Mesenteric fat pad (tissue), 1 donor: Measurements from ENCODE around the gene CDH23. TPM values are rescaled to one million over a fixed set of nuclear protein-coding genes. Genes with fewer than 3 reads are reported as not detected.

ENCODE experiments used
- DNase-seq: peaks from one replicate; pipeline ENCODE4 v3.0.0-alpha.2; 2020; ENCODE audit warnings: low spot score
- total RNA-seq: library from RNA; stranded (reverse); fragmentation: NEBNext Ultra II Directional; extraction: Animal tissue kit (Norgen Biotek cat#: 25700); gene quantifications from one replicate; pipeline ENCODE4 v1.2.1, GENCODE V29; 2021
- donor health status: DM: yes; HTN: yes; CAD: no.

CDH23 gene
- total RNA-seq, 1 donor from 2014 or later: 9.7 TPM

GRCh38 chr10:71632896-71633600, 236.3 kb downstream of the CDH23 start:
- no peak for DNase-seq

- no peak for DNase-seq
Observed at GRCh38 chr10:71633920-71634319, 237.2 kb downstream of the CDH23 start.

GRCh38 chr10:71634531-71635164, 237.9 kb downstream of the CDH23 start:
- no peak for DNase-seq

GRCh38 chr10:71635251-71635866, 238.6 kb downstream of the CDH23 start:
- DNase-seq: no peak

DNA sequence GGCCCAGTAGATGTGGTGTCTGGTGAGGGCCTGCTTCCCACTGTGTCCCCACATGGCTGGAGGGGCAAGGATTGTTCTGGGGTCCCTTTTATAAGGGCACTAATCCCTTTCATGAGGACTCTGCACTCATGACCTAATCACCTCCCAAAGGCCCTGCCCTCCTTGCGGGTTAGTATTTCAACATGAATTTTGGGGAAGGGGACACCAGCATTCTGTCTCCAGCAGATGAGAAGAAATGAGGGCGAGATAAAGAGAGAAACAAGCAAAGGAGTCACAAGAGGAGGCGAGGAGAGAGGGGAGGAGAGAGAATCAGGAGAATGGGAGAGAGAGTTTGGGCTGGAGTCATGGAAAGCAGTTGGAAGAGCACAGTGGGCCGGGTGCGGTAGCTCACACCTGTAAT, 239.1 kb downstream of the CDH23 start:
- no peak for DNase-seq

GRCh38 chr10:71636588-71636987, 239.9 kb downstream of the CDH23 start:
- DNase-seq: no peak

DNA sequence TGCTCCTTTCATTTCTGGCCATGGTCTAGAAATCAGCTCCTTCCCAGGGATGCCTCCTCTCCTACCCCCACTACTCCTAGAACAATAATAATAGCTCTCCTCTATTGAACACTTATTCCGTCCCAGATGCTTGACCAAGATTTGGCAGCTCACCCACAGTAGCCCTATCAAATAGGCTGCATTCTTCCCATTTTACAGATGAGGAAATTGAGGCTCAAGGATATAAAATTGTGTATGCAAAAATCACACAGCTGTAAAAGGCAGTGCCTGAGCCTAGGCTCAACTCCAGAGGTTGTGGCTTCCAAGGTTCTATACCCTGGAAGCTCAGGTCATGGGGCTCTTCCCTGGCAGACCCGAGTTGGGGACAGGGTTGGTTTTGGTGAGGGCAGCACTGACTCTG, 240.6 kb downstream of the CDH23 start:
- no peak for DNase-seq

DNA sequence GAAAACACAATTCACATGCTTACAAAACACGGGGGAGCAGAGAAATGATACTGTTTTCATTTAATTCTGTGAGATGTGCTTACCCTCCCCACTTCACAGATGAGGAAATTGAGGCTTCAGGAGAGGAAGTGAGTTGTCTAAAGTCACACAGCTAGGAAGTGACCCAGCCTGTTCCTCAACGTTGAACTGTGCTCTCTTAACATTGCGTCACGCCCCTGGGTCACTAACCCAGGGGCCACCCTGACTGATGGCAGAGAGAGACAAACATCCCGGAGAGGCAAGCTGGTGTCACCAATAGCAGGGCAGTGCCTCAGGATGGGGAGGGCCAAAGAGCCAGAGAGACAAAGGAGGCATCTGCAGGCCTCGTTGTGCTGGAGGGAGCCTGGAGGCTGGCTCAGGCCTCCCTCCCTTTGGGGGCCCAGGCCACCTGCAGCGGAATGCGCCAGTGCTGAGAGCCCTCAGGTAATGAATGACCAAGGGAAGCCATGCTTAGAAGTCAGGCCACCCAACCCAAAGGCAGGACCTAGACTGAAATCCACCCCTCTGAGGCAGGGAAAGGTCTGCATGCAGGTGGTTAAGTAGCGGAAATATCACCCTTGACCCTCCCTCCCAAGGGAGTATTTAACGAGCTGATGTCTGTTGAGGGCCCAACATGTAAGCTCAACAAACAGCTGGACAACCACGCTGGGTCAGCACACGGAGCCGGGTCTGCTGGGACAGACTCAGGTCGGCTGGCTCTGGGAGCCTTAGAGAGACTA, 241.5 kb downstream of the CDH23 start:
- DNase-seq: no peak

DNA sequence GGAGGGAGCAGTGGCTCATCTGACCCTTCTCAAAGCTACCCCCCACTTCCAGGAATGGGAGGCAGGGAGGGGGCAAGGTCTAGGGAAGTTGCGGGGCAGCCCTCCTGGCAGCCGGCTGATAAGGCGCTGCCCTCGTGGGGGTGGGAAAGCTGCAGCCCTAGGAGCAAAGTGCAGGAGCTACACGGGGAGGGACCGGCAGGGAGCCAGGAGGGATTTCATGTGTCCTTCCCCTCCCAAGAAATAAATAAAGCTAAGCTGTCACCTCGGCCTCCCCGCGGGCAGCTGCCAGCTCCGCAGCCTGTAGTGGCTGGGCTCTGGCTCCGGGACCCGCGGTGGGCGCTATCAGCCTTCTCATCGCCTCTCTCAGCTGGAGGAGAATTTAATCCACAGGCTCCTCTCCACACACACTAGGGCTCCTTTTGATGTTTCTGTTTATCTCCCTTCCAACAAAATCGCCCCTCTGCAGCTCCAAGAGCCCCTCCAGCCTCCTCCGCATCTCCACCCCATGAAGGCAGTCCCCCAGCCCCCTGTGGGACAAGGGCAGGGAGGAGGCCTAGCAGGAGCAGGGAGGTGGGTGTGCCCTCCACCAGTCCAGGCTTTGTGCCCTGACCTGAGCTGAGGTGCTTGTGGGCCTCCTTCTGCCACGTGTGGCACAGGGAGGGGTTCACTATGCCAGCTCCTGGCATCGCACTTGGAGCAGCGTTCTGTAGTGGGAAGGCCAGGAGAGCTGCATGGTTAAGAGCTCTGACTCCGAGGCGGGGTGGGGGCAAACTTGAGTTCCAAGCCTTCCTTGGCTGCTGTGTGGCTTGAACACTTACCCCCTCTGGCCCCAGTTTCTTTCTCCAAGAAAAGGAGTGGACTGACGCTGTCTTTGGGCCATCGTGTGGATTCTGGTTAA, 242.4 kb downstream of the CDH23 start:
- DNase-seq: no peak

DNA sequence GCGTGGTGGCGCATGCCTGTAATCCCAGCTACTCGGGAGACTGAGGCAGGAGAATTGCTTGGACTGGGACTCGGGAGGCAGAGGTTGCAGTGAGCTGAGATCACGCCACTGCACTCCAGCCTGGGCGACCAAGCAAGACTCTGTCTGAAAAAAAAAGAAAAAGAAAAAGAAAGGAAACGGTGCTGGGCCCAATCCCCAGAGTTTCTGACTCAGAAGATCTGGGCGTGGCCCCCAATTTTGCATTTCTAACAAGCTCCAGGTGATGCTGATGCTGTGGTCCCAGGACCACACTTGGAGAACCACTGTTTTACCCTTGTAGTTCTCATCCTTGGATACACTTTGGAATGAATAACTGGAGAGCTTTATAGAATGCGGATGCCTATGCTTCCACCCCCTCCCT, 243.9 kb downstream of the CDH23 start:
- no peak for DNase-seq

- DNase-seq: no peak
Observed at GRCh38 chr10:71641449-71641848, 244.7 kb downstream of the CDH23 start.

DNA sequence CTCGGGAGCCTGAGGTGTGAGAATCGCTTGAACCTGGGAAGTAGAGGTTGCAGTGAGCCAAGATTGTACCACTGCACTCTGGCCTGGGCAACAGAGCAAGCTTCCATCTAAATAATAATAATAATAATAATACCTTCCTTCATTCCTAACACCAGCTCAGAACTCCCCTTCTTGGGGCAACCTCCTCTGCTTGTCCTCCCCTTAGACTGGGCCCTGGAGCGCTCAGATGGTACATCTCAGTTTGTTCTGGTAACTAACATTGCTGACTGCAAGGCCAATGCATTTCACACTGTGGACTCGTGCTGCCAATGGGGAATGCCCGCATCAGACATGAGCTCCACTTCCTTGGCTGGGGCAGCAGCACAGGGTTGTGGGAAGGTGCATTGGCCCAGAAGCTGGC, 245.3 kb downstream of the CDH23 start:
- DNase-seq: no peak

DNA sequence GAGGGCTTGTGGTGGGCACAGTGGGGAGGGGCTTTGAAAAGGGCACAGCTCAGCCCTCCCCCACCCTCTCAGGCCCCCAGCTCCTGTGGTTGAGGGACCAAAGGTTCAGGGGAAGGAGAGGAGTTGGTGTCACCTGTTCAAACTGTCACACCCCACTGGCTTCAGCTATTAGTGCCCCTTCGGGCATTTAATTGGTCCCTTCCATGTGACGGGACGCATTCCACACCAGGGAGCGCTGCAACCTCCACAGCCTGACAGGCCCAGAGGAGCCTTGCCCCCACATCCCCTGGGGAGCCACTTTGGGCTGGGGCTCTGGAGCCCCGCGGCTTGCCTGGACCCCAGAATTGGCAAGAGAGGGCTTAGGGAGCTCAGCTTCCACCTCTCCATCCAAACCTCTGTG, 247.2 kb downstream of the CDH23 start:
- no peak for DNase-seq

DNA sequence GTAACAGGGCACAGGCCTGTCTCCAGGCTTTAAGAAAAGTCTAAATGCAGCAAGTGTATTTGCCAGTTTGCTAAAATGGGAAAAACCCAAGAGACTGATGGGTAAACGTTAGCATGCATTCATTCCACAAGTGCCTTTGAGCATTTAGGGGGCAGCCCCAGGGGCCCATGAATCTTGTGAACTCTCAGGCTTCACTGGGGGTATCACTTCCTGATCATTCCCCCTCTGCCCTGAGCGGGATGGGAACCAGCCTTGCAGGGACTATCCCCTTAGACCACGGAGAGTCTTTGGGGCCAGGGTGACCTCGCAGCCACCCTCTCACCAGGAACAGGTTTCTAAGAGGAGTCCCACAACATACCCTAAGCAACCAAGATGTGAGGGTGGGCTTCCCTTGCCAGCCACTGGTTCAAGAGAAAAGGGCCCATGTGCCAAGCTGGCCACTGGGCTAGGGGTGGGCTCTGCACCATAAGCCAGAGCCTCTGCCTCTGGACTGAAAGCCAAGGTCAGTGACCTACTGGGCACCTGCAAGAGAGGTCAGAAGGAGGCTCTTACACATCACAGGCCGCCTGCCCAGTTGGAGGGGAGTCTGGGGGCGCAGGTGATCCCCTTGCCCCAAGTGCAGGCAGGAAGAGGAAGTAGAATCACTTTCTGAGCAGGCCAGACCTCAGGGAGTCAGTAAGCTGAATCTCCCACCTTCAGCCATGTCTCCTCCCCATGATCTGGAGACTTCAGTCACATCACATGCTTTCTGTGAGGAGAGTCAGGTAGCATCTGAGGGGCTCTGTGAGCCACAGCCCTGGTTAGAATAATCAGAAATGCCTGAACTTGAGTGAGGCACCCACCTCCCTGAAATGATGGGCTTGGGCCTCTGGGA, 247.8 kb downstream of the CDH23 start:
- DNase-seq: no peak

DNA sequence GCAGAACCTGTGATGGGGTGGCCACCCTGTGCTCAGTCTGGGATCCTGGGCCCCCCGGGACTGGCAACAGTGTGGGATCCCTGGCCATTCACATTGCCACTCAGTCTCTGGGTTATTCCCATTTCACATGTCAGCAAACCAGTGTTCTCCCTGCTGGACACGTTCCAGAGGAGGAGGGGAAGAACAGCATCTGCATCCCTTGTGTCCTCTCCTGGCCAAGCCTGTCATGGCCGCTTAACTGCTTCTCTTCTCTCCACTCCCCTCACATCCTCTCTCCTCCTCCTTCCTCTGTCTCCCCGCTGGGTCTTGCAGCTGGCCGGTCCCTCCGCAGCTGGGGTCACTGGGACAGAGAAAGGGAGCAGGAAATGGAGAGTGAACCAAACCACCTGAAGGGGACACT, 248.5 kb downstream of the CDH23 start:
- no peak for DNase-seq

DNA sequence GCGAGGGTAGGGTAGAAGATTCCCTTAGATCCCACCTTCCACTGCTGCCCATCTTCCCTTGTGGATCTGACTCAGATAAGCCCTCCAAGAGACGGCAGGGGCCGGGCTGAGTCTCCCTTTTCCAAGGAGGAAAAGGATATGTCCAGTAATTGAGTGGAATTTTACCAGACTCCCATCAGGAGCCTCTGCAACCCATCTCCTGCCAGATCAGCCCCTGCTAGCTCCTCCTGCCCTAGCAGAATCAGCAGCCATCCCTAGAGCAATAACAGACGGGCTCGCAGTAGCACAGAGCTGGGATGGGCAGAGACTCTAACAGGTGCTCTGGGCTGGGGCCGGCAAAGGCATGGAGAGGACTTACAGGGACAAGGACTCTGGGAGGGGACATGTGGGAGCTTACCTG, 249.3 kb downstream of the CDH23 start:
- DNase-seq: no peak

- DNase-seq: no peak
Observed at GRCh38 chr10:71646592-71647292, 250.0 kb downstream of the CDH23 start.

DNA sequence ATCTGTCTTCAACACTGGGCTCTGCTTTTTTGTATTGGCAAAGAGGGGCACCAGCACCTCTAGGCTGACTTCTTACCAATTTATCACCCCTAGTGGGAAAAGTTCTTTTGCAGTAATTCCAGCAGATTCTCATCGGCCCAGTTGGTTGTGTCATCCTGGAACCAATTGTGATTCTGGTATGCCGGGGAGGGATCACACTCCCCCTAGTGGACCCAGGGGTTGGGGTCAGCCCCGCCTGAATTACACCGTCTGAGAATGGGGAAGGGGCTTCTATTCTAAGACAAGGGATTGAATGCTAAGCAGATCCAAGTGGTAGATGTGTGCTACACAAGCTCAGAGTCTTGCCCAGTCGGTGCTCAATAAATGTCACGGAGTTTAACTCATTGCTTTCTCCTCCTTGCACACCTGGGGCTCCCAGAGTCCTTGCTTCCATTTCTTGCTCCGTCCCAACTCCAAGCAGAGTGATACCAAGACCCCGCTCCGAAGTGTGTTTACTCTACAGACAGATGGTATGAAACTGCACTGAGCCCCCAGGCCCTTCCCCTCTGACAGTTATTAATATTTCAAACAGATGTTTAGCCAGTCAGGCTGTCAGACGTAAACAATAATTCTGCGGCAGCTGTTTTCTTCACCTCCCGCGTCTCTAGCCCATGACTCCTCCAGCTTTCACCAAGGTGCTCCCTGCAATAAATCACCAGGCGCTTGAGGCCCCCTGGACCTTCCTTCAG, 251.0 kb downstream of the CDH23 start:
- no peak for DNase-seq
